Stimulated activated CD4-positive, alpha-beta T cell treated with anti-CD3 and anti-CD28 coated beads, Interleukin-15, amount 100 ng/mL, for 1 hour (primary cell): ENCODE results near the gene CEP97.
"Not testable (repeated sequence)": the region's sequence is repeated elsewhere in the genome, so short reads cannot be mapped to it uniquely, and the experiment has no call there.

ENCODE experiments used
- DNase-seq, 2 donors: peaks; one replicate each; pipeline ENCODE4 v3.0.0-alpha.2; 2020; ENCODE audit warnings: low read depth in 1 of 2, low spot score in 1 of 2

CEP97 gene

DNA sequence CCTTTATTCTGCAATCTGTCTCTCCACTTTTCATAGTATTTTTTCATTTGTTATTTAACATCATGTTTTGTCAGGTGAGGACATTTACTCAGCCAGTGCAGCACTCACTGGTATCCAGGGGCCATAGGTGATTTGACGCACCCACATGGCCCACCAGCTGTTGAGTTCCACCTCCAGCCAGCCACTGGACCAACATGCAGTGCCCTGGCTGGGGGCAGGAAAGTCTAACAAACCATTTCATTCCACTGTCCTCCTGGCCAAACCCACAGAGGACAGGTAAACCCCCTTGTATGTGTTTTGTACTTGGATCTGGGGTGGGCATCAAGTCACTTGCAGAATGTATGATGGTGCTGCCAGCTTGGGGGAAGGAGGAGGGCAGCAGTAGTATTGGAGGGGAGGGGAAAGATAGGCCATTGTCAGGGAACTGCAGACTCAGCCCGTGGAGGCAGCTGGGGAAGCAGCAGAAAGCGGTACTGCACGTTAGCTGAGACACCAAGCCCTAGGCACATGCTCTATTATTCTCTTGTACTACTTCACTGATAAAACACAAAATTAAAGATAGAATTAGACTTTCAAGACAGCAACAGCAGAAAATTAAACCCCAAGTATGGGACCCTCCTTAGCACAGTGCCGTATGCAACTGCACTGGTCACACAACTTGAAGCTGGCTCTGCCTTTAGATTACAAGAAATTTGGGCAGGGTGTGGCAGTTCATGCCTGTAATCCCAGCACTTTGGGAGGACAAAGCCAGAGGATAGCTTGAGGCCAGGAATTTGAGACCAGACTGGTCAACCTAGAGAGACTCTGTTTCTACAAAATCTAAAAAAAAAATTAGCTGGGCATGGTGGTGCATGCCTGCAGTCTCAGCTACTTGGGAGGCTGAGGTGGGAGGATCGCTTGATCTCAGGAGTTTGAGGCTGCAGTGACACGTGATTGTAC, 22.4 kb upstream of the CEP97 start:
- DNase-seq = no peak

DNA sequence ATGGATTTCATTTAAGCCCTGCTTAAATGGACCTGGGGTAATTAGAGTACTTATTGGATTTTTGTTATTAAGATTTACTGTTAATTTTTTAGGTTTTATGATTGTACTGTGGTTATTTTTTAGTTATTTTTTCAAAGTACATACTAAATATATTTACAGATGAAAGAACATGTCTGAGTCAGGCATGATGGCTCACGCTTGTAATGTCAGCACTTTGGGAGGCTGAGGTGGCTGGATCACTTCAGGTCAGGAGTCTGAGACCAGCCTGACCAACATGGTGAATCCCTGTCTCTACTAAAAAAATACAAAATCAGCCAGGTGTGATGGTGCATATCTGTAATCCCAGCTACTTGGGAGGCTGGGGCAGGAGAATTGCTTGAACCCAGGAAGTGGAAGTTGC, 21.7 kb upstream of the CEP97 start:
- DNase-seq = no peak

GRCh38 chr3:101703169-101703568, 21.2 kb upstream of the CEP97 start:
- no peak for DNase-seq

DNA sequence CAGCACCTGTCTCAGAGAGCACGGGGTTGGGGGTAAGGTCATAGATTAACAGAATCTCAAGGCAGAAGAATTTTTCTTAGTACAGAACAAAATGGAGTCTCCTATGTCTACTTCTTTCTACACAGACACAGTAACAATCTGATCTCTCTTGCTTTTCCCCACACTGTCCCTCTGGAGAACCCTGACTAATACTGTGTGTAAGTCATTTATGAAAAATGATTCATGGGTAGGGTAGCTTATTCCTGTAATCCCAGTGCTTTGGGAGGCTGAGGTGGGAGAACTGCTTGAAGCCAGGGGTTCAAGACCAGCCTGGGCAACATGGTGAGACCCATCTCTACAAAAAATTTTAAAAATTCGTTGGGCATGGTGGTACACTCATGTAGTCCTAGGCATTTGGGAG, 19.8 kb upstream of the CEP97 start:
- not testable (repeated sequence) for DNase-seq

- no peak for DNase-seq
These were observed 15.3 kb upstream of the CEP97 start for GRCh38 chr3:101709126-101709525.

GRCh38 chr3:101718455-101718854, 6.0 kb upstream of the CEP97 start:
- no peak for DNase-seq

DNA sequence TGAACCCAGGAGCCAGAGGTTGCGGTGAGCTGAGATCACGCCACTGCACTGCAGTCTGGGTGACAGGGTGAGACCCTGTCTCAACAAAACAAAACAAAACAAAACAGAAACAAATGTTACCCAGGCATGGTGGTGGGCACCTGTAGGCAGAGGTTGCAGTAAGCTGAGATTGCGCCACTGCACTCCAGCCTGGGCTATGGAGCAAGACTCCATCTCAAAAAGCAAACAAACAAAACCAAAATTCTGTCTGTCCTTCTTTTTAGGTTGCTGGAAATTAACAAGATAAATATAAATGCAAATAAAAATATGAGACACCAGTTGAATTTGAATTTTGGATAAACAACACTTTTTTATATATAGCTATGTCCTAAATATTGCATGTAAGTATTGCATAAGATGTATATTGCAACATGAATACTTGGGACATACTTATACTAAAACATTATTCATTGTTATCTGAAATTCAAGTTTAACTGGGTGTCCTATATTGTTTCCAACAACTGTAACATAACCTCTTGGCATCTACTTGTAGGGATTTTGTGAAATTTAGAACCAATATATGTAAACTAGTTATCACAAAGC, 4.7 kb upstream of the CEP97 start:
- no peak for DNase-seq

DNA sequence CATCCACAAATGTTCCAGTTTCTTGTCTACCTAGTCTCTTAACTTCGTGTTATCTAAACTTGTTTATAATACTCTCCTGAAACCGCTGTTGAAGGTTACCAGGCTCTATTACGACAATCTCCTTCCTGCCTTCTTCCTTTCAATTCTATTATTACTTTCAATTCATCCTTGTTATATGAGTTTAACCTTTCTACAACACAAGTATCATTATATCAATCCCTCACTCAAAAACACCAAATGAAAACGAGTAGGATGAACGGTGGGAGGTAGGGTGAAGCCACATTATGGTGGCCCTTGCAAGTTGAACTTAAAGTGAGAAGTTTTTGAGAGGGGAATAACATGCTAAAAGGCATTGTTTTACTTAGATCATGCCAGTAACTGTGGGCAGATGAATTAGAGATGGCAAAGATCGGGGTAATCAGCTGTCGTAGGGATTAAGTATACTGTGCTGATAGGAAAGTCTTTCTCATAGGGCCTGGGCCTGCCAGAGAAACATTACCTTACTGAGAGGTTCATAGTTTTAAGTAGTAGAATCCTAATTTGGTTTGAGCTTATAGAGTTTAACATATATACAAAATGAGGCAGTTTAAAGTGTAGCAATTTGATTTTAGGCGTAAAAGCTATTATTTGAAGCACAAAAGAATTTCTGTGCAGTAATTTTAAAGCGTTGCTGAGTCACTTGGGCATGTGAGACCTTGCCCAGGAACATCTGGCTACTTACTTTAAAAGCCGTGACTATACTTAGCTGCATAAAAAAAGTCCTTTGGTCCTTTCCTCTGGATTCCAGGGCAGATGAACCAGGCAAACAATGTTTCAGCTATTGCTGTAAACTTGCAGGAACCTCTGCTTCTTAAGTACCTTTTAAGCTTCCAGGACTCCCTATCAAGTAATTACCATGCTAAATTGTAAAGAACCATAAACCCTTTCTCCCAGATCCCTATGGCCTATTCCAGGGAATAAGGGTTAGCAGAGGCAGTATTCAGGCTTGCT, 3.3 kb upstream of the CEP97 start:
- DNase-seq = no peak

GRCh38 chr3:101722394-101723173, 1.8 kb upstream of the CEP97 start:
- DNase-seq = no peak

DNA sequence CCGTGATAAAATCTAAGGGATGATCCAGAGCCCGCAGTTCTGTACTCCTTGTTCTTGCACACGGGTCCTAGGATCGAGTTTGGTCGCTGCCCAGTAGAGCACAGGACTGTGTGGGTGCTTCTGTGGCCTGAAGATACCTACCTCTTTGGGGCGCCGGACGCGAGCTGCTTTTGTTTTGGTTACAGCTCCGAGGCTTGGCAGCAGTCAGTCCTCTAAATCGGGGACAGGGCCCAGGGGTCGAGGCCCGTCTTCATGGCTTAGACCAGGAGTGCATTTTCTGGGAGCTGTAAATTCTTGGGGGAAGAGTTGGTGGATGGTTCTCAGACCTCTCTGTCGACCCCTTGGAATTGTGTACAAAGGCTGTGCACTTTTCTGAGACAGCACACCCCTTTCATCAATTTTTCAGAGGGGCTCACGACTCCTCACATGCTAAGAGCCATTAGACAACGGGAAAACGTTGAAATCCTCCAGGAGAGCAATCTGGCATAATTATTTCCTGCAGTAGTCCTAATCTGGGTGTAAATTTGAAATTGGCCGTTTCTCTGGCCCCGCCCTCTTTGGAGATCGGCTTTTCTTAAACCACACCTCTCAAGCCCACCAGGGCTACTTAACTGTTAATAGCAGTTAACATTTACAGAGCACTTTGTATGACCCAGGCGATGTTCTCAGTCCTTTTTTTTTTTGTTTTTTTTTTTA, 928 bp downstream of the CEP97 start:
- peak in 1 of 2 donors; percentile 6 for DNase-seq

DNA sequence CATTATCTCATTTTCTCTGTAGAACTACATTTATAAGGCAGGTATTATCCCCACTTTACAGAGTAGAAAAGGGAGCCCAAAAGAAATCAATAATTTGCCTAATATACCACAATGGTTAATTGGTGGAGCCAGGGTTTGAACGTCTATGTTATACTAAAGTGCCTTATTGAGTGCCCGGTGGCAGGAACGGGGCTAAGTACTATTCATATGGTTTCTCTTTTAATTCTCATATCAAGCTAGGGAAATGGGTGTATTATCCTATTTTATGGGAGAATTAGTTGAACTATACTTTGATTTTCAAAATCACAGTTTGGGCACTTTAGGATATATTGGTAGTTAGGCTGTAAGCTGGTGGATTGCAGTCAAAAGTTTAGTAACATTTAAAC, 1.5 kb downstream of the CEP97 start:
- no peak for DNase-seq

GRCh38 chr3:101729586-101729985, 5.2 kb downstream of the CEP97 start:
- DNase-seq = no peak

- DNase-seq = no peak
These were observed 6.4 kb downstream of the CEP97 start for GRCh38 chr3:101730839-101731238.

DNA sequence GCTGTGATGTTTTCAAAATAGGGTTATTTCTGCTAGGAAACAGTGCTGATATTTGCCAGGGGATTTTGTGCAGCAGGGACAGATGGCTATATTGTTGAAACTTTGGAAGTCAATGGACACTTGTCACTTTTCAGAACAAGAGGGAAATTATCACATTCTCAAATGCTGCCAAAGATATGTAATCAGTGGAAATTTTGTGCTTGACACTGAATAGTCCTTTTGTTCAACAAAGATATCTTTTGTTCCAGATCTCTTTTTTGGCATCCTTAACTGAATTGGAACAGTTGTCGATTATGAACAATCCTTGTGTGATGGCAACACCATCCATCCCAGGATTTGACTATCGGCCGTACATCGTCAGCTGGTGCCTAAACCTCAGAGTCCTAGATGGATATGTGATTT, 7.8 kb downstream of the CEP97 start:
- DNase-seq = no peak

- DNase-seq = no peak
These were observed 11.4 kb downstream of the CEP97 start for GRCh38 chr3:101735833-101736232.

DNA sequence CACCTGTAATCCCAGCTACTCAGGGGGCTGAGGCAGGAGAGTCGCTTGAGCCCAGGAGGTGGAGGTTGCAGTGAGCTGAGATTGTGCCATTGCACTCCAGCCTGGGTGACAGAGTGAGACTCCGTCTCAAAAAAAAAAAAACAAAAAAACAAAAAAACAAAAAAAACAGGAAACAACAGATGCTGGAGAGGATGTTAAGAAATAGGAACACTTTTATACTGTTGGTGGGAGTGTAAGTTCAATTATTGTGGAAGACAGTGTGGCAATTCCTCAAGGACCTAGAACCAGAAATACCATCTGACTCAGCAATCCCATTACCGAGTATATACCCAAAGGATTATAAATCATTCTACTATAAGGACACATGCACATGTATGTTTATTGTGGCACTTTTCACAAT, 17.5 kb downstream of the CEP97 start:
- not testable (repeated sequence) for DNase-seq

- no peak for DNase-seq
These were observed 20.4 kb downstream of the CEP97 start for GRCh38 chr3:101744811-101745210.

- DNase-seq = not testable (repeated sequence)
These were observed 21.5 kb downstream of the CEP97 start for GRCh38 chr3:101745934-101746333.

DNA sequence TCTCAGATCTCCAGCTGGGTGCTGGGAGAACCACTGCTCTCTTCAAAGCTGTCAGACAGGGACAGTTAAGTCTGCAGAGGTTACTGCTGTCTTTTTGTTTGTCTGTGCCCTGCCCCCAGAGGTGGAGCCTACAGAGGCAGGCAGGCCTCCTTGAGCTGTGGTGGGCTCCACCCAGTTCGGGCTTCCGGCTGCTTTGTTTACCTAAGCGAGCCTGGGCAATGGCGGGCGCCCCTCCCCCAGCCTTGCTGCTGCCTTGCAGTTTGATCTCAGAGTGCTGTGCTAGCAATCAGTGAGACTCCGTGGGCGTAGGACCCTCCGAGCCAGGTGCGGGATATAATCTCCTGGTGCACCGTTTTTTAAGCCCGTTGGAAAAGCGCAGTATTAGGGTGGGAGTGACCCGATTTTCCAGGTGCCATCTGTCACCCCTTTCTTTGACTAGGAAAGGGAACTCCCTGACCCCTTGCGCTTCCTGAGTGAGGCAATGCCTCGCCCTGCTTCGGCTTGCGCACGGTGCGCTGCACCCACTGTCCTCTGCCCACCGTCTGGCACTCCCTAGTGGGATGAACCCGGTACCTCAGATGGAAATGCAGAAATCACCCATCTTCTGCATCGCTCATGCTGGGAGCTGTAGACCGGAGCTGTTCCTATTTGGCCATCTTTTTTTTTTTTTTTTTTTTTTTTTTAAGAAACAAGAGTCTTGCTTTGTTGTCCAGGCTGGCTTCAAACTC, 29.1 kb downstream of the CEP97 start:
- DNase-seq = not testable (repeated sequence)
